ENCODE measurements around the gene PIEZO2.
"Not testable (repeated sequence)": the region's sequence is repeated elsewhere in the genome, so short reads cannot be mapped to it uniquely, and the experiment has no call there.

The PIEZO2 gene

GRCh38 chr18:11175266-11175979 is 26.1 kb upstream of the PIEZO2 start:
- Histone ChIP-seq H3K79me2 (ENCODE audit: insufficient read depth, low read length) (no peaks in the 10 kb centered on the region), H3K9me3 (ENCODE audit: insufficient read depth, low read length) (no peaks in the 10 kb centered on the region), H3K4me2 (ENCODE audit: low read depth, low read length, poor library complexity, severe bottlenecking) (no peak overlapping the region), H3F3A (ENCODE audit: insufficient read depth) (no peaks in the 10 kb centered on the region), H4K20me1 (ENCODE audit: low read depth, low read length) (no peaks in the 10 kb centered on the region), H3K36me3 (ENCODE audit: low read length) (no peaks in the 10 kb centered on the region), H3K27me3 (ENCODE audit: low read length) (no peaks in the 10 kb centered on the region), H3K9me2 (replicated peaks; ENCODE audit: insufficient read depth, low read length) (no peaks in the 10 kb centered on the region), H3K4me3 (ENCODE audit: insufficient read depth, low read length, poor library complexity, severe bottlenecking) (no peak overlapping the region), H3K27ac (ENCODE audit: low read depth, low read length) (no peak overlapping the region), H2AFZ (ENCODE audit: low read depth, low read length, severe bottlenecking) (no peak overlapping the region), H3K9ac (ENCODE audit: low read length) (no peak overlapping the region)
- TF ChIP-seq EZH2phosphoT487 (conservative IDR thresholded peaks at IDR 0.05; ENCODE audit: low read length) (no peak), CTCF (IDR thresholded peaks at IDR 0.05; ENCODE audit: insufficient read depth, low read length, poor library complexity, severe bottlenecking) (no peak)

GRCh38 chr18:11174179-11174578 is 24.8 kb upstream of the PIEZO2 start:
- H3K27me3 ChIP-seq (ENCODE audit: low read length); H4K20me1 ChIP-seq (ENCODE audit: low read depth, low read length); H3K9ac ChIP-seq (ENCODE audit: low read length); H3F3A ChIP-seq (ENCODE audit: insufficient read depth); H3K27ac ChIP-seq (ENCODE audit: low read depth, low read length); H3K36me3 ChIP-seq (ENCODE audit: low read length); H3K4me3 ChIP-seq (ENCODE audit: insufficient read depth, low read length, poor library complexity, severe bottlenecking); H3K9me3 ChIP-seq (ENCODE audit: insufficient read depth, low read length); H2AFZ ChIP-seq (ENCODE audit: low read depth, low read length, severe bottlenecking); H3K79me2 ChIP-seq (ENCODE audit: insufficient read depth, low read length); H3K4me2 ChIP-seq (ENCODE audit: low read depth, low read length, poor library complexity, severe bottlenecking); H3K9me2 ChIP-seq (replicated peaks; ENCODE audit: insufficient read depth, low read length): not testable (repeated sequence)

GRCh38 chr18:11167778-11168177 is 18.4 kb upstream of the PIEZO2 start:
- H3K36me3 ChIP-seq (ENCODE audit: low read length), result no peaks in the 10 kb centered on the region
- TF ChIP-seq EZH2phosphoT487 (conservative IDR thresholded peaks at IDR 0.05; ENCODE audit: low read length) (no peak), CTCF (IDR thresholded peaks at IDR 0.05; ENCODE audit: insufficient read depth, low read length, poor library complexity, severe bottlenecking) (no peak)
- no peaks in the 10 kb centered on the region for H3K9me2 ChIP-seq (replicated peaks; ENCODE audit: insufficient read depth, low read length)
- no peak overlapping the region for H3K4me2 ChIP-seq (ENCODE audit: low read depth, low read length, poor library complexity, severe bottlenecking)
- no peaks in the 10 kb centered on the region for H3K79me2 ChIP-seq (ENCODE audit: insufficient read depth, low read length)
- no peak overlapping the region for H2AFZ ChIP-seq (ENCODE audit: low read depth, low read length, severe bottlenecking)
- H4K20me1 ChIP-seq (ENCODE audit: low read depth, low read length), result no peaks in the 10 kb centered on the region
- no peak overlapping the region for H3K9ac ChIP-seq (ENCODE audit: low read length)
- H3K27ac ChIP-seq (ENCODE audit: low read depth, low read length), result no peak overlapping the region
- no peaks in the 10 kb centered on the region for H3F3A ChIP-seq (ENCODE audit: insufficient read depth)
- no peaks in the 10 kb centered on the region for H3K27me3 ChIP-seq (ENCODE audit: low read length)
- no peaks in the 10 kb centered on the region for H3K9me3 ChIP-seq (ENCODE audit: insufficient read depth, low read length)
- no peak overlapping the region for H3K4me3 ChIP-seq (ENCODE audit: insufficient read depth, low read length, poor library complexity, severe bottlenecking)

- Histone ChIP-seq H3K27ac (ENCODE audit: low read depth, low read length) (no peak overlapping the region), H3K9ac (ENCODE audit: low read length) (no peak overlapping the region)
These were observed 16.6 kb upstream of the PIEZO2 start for GRCh38 chr18:11165952-11166351.

More at GRCh38 chr18:11165952-11166351, 16.6 kb upstream of the PIEZO2 start:
- no peaks in the 10 kb centered on the region for H3K36me3 ChIP-seq (ENCODE audit: low read length)
- H3K9me3 ChIP-seq (ENCODE audit: insufficient read depth, low read length), result no peaks in the 10 kb centered on the region
- H3K9me2 ChIP-seq (replicated peaks; ENCODE audit: insufficient read depth, low read length), result no peaks in the 10 kb centered on the region
- TF ChIP-seq CTCF (IDR thresholded peaks at IDR 0.05; ENCODE audit: insufficient read depth, low read length, poor library complexity, severe bottlenecking) (no peak), EZH2phosphoT487 (conservative IDR thresholded peaks at IDR 0.05; ENCODE audit: low read length) (no peak)
- no peak overlapping the region for H3K4me2 ChIP-seq (ENCODE audit: low read depth, low read length, poor library complexity, severe bottlenecking)
- H2AFZ ChIP-seq (ENCODE audit: low read depth, low read length, severe bottlenecking), result no peak overlapping the region
- H4K20me1 ChIP-seq (ENCODE audit: low read depth, low read length), result no peaks in the 10 kb centered on the region
- no peaks in the 10 kb centered on the region for H3K27me3 ChIP-seq (ENCODE audit: low read length)
- no peaks in the 10 kb centered on the region for H3K79me2 ChIP-seq (ENCODE audit: insufficient read depth, low read length)
- H3K4me3 ChIP-seq (ENCODE audit: insufficient read depth, low read length, poor library complexity, severe bottlenecking), result no peak overlapping the region
- H3F3A ChIP-seq (ENCODE audit: insufficient read depth), result no peaks in the 10 kb centered on the region

Measured in SU-DHL-6 (cell line).